Osteocyte (in vitro differentiated cells): Measurements from ENCODE around the gene FAM83C. TPM values are rescaled to one million over a fixed set of nuclear protein-coding genes. Genes with fewer than 3 reads are reported as not detected.

Experiments used
- DNase-seq: peaks from one replicate; pipeline ENCODE4 v3.0.0; 2021; ENCODE audit warnings: mixed read lengths; ENCODE audit not compliant: unreplicated experiment; ENCODE audit errors: extremely low spot score
- H3K27ac Mint-ChIP-seq: one replicate; pipeline ENCODE4 v1.8.0; 2021; ENCODE audit warnings: mild to moderate bottlenecking, mixed read lengths; ENCODE audit not compliant: unreplicated experiment
- H3K27me3 Mint-ChIP-seq: one replicate; pipeline ENCODE4 v1.8.0; 2021; ENCODE audit warnings: mixed read lengths; ENCODE audit not compliant: unreplicated experiment
- H3K36me3 Mint-ChIP-seq: one replicate; pipeline ENCODE4 v1.8.0; 2021; ENCODE audit warnings: mixed read lengths; ENCODE audit not compliant: unreplicated experiment
- H3K4me1 Mint-ChIP-seq: one replicate; pipeline ENCODE4 v1.8.0; 2021; ENCODE audit warnings: mixed read lengths; ENCODE audit not compliant: unreplicated experiment
- H3K4me3 Mint-ChIP-seq: one replicate; pipeline ENCODE4 v1.8.0; 2021; ENCODE audit warnings: mild to moderate bottlenecking, moderate library complexity, mixed read lengths; ENCODE audit not compliant: unreplicated experiment
- H3K9me3 Mint-ChIP-seq: one replicate; pipeline ENCODE4 v1.8.0; 2021; ENCODE audit warnings: mixed read lengths; ENCODE audit not compliant: unreplicated experiment
- CTCF ChIP-seq: fragments of 200-600 bp; sonication (generic); IDR thresholded peaks from 2 replicates; pipeline ENCODE4 v1.5.0; 2021; ENCODE audit warnings: antibody characterized with exemption, mild to moderate bottlenecking, moderate library complexity
- total RNA-seq: library from RNA; stranded (reverse); gene quantifications from 2 replicates; pipeline ENCODE4 v1.2.1, GENCODE V29; 2021

The FAM83C gene
- total RNA-seq, 1 donor from 2014 or later: not detected

DNA sequence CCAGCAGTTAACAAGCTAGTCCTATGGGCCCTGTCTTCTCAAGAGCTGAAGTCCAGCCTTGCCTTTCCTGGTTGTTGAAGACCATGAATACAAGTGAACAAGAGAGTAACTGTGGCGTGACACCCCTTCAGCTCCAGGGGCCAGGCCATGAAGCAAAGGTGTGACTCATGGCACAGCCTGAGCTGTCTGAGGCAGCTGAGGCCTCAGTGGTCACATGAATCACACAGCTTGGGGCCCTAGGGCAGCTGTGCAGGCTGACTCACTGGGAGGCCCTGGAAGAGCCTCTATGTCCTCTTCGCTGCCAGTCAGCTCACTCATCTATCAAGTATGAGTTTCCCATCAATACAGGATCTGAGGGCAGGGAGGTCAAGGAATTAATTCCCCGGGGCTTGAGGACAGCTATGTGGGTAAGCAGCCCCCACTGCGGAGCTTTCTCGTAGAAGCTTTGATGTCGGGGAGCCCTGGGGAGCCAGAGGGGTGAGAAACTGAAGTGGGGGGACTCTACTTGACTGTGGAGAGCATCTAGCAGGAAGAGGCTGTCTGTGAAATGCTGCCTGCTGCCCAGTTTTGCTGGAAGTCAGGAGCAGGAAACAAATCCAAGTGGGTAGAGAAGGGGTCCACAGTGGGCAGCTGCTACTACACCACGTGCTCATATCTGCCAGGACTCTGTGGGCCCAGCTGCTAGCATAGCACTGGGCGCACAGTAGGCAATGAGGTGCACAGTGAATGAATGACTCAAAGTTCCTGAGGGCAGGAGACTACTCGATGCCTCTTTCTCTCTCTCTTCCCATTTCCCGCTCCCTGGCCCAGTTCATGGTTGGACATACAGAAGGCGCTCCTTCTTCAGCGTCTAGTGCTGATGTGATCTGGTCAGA lies 13.7 kb upstream of the FAM83C start:
- Mint-ChIP-seq H3K4me1 (peaks cover 88% of the 10 kb centered on the region), H3K27ac (peak overlapping the region; percentile 99)

GRCh38 chr20:35304956-35305355 lies 12.7 kb upstream of the FAM83C start:
- Mint-ChIP-seq H3K36me3 (no peaks in the 10 kb centered on the region), H3K27ac (peak overlapping the region; percentile 99), H3K9me3 (no peaks in the 10 kb centered on the region), H3K27me3 (no peaks in the 10 kb centered on the region), H3K4me1 (peaks cover 84% of the 10 kb centered on the region), H3K4me3 (no peak overlapping the region)
- no peak for TF ChIP-seq CTCF
- no peak for DNase-seq

More for the DNA sequence above, 13.7 kb upstream of the FAM83C start:
- H3K27me3 Mint-ChIP-seq: no peaks in the 10 kb centered on the region
- no peaks in the 10 kb centered on the region for H3K36me3 Mint-ChIP-seq
- peak; percentile 95 for DNase-seq
- TF ChIP-seq CTCF: no peak
- H3K9me3 Mint-ChIP-seq: no peaks in the 10 kb centered on the region
- peak overlapping the region; percentile 8 for H3K4me3 Mint-ChIP-seq

GRCh38 chr20:35303735-35304491 lies 11.7 kb upstream of the FAM83C start:
- Mint-ChIP-seq H3K27me3 (no peaks in the 10 kb centered on the region), H3K4me1 (peaks cover 76% of the 10 kb centered on the region), H3K4me3 (no peak overlapping the region), H3K27ac (peak overlapping the region; percentile 99), H3K9me3 (no peaks in the 10 kb centered on the region), H3K36me3 (no peaks in the 10 kb centered on the region)
- peak; percentile 92 for TF ChIP-seq CTCF
- DNase-seq: peak; percentile 94

DNA sequence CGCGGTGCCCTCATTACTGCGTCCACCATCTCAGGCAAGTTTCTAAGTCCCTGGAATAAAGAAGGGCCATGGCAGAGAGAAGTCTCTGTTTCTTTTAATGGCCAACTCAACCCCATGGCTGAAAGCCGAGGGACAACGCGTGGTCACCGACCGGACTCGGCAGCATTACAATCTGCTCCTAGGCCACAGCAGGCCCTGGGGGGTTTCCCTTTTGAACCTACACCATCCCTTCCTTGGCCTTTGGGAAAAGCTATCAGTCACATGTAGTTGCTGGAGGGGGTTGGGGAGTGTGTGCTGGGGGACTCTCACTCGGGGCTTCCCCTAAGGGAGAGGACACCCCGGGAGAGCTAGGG lies 11.1 kb upstream of the FAM83C start:
- DNase-seq: no peak
- H3K4me1 Mint-ChIP-seq: peaks cover 73% of the 10 kb centered on the region
- no peaks in the 10 kb centered on the region for H3K27me3 Mint-ChIP-seq
- no peak overlapping the region for H3K4me3 Mint-ChIP-seq
- no peaks in the 10 kb centered on the region for H3K9me3 Mint-ChIP-seq
- no peaks in the 10 kb centered on the region for H3K36me3 Mint-ChIP-seq
- H3K27ac Mint-ChIP-seq: peak overlapping the region; percentile 99
- no peak for TF ChIP-seq CTCF
